GM18867 (cell line): ENCODE data around the gene TNIP2.

Source experiments
- ATAC-seq: cut with Tn5 transposase; IDR thresholded peaks from one replicate; pipeline ENCODE4 v1.9.1; 2021; ENCODE audit warnings: mild to moderate bottlenecking, moderate library complexity; ENCODE audit not compliant: unreplicated experiment

TNIP2 gene

DNA sequence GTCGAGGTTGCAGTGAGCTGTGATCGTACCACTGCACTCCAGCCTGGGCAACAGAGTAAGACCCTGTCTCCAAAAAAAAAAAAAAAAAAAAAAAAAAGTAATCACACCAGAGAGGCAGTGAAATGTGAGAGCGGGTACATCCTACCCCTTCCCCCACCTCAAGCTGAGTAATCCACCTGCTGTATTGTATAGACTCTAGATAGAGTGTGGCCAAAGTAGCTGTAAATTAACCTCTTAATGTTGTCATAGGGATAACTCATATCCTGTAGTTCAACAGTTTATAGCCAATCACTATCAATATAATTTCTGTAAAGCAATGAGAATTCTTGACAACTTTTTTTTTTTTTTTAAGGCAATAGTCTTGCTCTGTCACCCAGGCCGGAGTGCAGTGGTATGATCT, 30.8 kb downstream of the TNIP2 start:
- ATAC-seq, result no peak

DNA sequence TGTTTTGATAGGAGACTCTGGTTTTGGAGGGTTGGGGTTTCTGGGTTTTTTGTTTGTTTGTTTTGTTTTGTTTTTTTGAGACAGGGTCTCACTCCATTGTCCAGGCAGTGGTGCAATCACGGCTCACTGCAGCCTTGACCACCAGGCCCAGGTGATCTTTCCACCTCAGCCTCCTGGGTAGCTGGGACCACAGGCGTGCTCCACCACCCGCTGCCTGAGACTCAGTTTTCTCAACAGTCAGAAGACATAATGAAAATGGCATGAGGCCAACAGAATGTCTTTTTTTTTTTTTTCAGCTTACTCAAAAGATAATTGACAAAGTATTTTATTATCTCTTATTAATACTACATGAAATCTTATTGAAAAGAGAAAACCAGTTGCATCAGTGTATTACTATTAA, 32.4 kb downstream of the TNIP2 start:
- no peak for ATAC-seq

DNA sequence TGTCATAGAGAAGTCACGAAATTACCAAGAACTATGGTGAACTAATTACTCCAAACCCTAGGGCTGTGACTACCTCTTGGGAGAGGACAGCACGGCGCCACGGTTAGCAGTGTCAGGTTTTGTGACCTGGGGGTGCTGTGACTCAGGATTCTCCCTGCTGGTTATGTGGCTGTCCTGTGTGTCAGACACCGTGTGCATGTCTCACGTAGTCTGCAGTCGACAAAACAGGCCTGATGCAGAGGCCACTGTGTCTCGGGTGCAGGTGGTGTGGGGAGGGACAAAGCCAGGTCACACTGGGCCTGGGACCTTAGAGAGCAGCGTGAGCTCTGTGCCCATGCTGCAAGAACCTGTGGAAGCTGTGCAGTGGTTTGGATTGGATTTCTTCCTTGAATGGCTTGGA, 34.1 kb downstream of the TNIP2 start:
- ATAC-seq, result no peak

DNA sequence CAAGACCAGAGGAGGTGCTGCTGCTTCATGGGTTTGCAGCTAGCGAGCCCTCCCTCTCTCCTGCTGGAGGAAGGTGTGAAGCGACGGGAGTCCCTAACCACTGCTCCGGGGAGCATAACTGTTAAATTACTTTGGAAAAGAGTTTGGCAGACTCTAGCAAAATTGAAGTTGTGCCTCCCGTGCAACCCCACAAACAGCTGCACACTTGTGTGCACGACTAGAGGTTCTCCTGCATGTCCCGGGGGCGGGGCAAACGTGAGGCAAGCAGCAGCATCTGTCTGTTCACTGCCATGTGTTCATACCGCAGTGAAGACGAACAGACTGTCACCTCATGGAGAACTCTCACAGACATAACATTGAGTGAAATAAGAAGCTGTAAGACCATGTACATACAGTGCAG, 34.5 kb downstream of the TNIP2 start:
- ATAC-seq, result no peak

DNA sequence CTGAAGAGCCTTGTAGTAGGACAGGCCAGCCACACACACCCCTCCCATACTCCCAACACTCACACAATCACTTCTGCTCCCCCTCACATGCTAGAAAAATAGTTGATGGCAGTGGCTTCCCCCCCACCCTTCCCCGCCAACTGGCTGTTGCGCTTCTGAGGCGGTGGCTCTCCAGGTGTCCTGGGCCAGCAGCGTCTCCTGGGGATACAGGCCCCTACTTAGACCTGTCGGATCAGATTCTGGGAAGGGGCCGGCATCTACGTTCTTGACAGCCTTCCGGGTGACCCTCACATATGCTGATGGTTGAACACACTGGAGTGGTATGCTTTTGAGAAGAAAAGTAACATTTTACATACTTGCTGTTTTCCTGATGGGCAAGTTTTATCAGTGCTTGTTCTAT, 39.9 kb downstream of the TNIP2 start:
- ATAC-seq, result no peak

DNA sequence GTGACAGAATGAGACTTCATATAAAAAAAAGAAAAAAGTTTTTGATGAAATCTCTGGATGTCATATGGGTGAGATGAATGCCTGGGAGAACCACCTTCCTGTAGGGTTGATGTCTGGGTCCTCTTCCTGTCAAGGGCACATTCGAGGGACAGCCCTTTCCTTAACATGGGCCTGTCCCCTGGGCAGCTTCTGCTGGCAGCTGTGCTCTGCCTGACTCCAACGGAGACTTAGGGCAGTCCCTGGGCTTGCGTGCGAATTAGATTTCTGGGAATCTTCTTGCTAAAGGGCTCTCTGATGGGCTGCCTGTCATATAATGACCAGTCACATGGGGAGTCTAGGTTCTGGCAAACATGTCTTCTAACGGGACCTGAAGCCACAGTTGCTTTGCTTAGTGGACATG, 40.7 kb downstream of the TNIP2 start:
- ATAC-seq, result no peak

DNA sequence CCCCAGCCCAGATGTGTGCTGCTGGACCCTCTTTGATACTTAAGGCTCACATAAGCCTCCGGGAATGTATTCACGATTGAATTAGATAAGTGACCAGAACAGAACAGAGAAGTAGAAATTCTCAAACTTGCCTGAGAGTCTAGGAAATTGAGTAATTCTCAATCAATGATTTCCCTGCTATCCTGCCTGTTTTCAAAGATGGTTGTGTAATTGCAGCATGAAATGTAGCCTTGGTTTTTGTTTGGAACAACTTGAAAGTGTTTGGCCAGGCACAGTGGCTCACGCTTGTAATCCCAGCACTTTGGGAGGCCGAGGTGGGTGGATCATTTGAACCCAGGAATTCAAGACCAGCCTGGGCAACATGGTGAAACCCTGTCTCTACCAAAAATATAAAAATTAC, 41.2 kb downstream of the TNIP2 start:
- no peak for ATAC-seq

DNA sequence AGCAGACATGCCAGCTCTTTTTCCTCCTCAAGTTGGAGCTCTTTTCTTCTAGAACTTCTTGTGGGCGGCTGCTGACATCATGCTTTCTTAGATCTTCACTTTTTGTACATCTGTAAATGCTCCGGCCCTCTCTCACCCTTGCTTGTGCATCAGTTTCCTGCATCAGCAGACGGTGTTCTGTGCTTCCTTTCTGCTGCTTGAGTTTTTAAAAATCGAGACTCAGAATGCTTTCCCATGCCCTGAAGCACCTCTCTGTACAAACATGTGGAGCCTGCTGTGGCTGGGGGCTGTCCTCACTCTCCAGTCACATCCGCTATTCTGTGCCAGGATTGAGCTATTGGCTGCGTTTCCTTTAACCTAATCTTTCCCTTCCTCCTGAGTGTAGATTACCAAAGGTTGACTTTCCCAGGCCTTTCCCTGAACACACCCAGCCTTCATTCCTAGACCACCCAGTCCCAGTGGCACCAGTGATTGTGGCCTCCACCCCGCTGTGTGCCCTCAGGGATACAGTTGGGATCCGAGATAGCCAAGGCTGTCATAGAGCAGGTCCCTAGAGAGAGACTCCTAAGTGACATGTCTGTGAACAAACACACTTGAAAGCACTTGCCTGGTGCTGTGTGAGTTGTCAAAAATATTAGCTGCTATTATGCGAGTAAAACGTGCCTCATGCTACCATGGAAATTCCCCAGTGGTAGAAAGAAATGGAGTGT, 41.9 kb downstream of the TNIP2 start:
- no peak for ATAC-seq

DNA sequence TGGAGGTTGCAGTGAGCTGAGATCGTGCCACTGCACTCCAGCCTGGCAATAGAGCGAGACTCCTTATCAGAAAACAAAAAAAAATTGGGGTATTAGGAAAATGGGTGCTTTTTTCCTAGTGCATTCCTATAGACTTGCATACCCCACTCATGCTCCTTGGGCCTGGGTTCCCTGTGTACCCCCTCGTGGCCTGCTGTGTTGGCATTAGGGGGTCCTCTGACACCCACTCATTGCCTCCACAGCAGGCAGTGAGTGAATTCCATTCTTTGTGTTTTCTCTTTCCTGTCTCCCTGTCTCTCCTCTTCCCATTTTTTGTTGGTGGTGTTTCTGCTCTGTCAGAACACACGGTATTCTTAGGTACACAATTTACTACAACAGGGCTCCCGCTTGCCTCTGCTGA, 42.8 kb downstream of the TNIP2 start:
- no peak for ATAC-seq

DNA sequence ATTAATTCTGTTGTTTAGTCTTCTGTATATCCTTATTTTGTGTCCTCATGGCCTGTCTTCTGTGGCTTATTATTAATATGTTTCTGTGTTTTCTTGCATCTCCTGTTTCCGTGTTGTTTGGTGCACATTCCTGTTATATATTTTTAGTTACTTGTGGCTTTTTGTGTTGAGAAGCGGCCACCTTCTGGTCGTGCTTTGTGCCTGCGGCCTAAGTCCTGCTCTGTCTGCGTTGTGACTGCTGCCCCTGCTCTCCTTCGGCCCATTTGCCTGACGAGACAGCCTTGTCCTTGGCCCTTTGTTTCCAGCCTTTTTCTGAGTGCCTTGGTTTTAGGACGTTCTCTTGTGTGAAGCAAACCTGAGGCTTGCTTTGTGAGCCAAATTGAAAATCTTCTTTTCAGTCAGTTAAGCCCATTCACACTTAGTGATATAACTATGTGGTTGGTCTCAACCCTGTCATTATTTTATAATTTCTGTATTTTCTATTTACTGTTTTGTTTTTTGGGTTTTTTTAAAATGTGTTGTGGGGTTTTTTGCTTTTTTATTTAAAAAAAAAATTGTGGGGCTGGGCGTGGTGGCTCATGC, 43.8 kb downstream of the TNIP2 start:
- no peak for ATAC-seq

DNA sequence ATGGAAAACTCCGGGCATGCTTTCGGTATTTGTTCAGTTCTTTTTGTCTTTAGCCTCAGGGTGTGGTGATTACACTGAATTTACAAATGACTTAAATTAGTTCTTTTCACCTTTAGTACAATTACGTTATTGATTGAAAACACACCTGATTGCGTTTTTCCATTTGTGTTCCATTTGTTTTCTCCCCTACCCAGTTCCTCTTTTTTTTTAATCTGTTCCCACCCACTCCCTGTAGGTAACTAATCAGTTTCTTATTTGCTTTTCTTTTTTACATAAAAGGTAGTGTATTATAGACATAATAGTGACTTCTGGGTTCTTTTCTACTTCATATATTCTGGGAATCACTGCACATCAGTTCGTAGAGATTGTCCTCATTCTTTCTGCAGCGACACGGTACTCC, 53.4 kb downstream of the TNIP2 start:
- ATAC-seq, result no peak

DNA sequence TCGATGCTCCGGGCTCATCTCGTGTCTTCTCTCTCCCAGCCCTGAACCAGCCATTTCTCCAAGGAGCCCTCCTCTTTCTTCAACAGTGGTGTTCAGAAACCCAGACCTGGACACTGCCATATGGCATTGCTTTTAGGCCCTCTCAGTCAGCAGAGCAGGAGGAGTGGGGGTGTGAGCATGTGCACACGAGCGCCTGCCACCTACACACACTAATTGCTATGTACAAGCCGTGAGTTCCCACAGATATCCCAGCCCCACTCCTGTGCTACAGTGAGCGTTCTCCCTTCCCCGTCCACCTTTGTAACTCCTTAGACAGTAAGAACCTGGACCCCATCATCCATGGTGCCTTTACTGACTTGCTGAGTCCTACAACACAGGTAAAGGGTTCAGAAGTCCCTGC, 53.8 kb downstream of the TNIP2 start:
- ATAC-seq, result no peak

DNA sequence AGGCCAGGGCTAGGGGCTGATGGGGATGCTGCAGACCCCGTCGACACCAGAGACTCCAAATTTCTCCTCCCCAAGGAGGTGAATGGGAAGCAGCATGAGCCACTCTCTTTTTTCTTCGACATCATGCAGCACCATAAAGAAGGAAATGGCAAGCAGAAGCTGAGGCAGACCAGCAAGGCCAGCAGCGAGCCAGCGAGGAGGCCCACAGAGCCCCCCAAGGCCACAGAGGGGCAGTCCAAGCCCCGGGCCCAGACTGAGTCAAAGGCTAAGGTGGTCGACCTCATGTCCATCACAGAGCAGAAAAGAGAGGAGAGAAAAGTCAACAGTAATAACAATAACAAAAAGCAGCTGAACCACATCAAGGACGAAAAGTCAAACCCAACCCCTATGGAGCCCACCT, 56.1 kb downstream of the TNIP2 start:
- ATAC-seq, result no peak

DNA sequence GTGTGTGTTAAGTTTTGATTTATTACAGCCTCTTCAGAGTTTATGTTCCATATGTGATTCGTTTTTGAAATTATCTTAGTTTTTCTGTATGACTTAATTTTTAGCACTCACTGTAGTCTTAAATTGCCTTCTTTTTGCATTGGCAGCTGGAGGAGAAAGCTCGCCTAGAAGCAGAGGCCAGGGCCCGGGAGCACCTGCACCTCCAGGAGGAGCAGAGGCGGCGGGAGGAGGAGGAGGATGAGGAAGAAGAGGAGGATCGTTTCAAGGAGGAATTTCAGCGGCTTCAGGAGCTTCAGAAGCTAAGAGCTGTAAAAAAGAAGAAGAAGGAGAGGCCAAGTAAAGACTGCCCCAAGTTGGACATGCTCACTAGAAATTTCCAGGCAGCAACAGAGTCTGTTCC, 56.6 kb downstream of the TNIP2 start:
- no peak for ATAC-seq

DNA sequence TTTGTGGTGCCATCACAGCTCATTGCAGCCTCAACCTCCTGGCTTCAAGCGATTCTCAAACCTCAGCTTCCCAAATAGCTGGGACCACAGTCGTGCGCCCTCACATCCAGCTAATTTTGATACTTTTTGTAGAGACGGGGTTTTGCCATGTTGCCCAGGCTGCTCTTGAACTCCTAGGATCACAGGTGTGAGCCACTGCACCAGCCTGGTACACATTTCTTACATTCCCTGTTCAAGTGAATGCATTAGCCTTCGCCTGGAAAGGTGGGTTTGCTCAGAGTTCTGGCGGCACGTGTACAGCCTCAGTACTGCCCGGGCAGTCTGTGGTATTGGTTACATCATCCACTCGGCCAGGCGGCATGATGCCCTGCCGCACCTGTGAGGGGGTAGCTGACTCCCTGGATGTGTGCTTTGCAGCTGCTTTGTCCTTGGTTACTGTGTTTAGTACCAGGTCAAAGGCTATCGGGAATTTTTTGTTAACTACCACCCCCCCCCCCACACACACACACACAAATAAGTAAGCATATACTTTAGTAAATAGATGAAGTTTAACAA, 57.1 kb downstream of the TNIP2 start:
- no peak for ATAC-seq

DNA sequence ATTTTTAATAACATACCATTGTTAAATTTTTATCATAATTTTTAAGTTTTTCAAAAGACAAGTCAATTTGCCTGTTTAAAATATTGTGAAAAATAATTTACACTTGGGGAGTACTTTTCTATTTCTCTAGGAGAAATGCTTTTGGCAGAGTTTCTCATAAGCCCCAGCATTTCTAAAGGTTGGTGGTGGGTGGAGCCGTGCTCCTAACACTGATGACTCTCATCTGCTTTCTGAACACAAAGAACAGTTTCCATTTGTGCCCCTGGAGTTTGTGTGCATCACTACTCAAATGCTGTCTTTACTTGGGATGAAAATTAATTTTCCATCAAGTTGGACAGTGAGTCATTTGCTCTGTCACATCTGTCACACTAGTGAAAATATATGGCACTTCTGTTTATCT, 57.6 kb downstream of the TNIP2 start:
- no peak for ATAC-seq

DNA sequence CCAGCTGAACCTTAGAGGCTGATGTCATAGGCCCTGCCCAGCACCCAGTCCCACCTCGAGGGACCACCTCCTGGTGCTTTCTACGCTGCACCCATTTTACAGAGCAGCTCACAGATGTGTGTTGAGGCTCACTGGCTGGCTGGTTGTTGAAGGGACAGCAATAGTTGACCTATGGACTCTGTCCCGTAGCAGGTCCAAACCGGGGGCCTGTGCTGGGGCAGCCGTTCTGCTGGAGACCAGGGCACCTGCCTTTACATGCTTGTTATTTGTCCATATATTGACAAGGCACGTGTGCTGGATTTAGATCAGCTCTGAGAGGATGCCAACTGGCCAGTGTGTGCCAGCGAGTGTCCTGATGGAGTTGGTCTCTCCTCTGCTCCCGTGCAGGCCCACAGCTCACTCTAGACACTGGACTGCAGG, 58.1 kb downstream of the TNIP2 start:
- ATAC-seq, result no peak

DNA sequence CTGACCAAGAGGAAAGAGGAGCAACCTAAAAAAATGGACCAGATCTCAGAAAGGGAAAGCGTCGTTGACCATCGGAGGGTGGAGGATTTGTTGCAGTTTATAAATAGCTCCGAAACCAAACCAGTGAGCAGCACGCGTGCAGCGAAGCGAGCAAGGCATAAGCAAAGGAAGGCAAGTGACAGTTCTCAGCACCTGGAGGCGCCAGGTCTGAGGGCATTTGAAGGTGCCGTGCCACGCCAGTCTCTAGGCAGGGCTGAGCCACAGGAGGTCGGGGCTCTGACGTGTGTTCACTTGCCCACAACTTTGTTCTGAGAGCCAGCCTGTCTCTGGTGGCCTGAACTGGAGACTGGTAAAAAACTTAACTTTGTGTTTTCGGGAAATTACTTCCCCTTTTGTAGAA, 59.7 kb downstream of the TNIP2 start:
- ATAC-seq, result peak; percentile 91

DNA sequence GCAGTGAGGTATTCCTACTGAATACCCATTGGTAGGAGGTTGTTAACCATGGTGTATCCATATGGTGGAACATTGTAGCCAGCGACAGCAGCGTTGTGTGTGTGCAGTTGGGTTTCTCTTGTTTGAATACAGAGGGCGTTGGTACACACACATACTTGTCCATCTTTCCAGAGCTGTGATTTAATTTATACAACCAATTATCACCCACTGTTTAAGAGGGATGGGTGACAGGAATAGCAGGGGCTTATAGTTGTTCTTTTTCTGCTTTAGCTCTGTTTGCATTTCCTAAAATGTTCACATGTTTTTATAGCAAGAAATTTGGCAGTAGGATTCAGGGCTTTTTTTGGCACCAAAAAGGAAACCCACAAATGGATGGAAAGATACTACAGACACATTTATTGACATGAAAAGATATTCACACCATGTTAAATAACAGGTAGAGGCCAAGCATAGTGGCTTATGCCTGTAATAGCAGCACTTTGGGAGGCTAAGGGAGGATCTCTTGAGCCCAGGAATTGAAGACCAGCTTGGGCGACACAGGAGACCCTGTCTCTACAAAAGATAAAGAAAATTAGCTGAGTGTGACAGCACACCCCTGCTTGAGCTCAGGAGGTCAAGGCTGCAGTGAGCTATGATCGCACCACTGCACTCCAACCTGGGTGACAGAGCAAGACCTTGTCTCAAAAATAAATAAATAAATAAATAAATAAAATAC, 60.6 kb downstream of the TNIP2 start:
- no peak for ATAC-seq

DNA sequence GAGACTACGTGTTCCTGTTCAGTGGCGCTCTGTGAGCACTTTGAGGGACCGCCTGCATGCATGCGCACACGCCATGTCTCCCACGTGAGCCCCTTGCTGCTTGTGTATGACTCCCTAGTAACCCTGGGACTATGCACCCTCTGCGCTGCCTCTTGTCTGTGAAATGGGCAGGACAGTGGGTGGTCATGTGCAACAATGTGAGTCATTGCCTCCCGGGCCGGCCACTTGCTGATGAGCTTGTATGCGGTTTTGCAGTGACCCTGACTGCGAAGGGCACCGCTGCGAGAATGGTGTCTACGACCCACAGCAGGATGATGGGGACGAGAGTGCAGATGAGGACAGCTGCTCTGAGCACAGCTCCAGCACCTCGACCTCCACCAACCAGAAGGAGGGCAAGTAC, 61.4 kb downstream of the TNIP2 start:
- ATAC-seq, result no peak

DNA sequence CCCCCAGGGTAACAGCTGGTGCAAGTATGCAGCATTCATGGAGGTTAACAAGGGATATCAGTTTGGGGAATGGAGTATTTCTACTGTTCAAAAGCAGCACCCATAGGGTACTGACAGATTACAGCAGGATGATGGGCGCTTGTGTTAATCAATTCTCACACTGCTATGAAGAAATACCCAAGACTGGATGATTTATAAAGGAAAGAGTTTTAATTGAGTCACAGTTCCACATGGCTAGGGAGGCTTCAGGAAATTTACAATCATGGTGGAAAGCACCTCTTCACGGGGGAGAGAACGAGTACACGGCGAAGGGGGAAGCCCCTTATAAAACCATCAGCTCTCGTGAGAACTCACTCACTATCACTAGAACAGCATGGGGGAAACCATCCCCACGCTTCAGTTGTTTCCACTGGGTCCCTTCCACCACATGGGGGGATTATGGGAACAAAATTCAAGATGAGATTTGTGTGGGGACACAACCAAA, 64.1 kb downstream of the TNIP2 start:
- no peak for ATAC-seq
